ENCODE measurements around the gene TYW1. TPM values are rescaled to one million over a fixed set of nuclear protein-coding genes. Genes with fewer than 3 reads are reported as not detected.
"Not testable (repeated sequence)": the region's sequence is repeated elsewhere in the genome, so short reads cannot be mapped to it uniquely, and the experiment has no call there.

TYW1 gene
- polyA plus RNA-seq, 2 donors = 3.6 to 6.0 TPM

DNA sequence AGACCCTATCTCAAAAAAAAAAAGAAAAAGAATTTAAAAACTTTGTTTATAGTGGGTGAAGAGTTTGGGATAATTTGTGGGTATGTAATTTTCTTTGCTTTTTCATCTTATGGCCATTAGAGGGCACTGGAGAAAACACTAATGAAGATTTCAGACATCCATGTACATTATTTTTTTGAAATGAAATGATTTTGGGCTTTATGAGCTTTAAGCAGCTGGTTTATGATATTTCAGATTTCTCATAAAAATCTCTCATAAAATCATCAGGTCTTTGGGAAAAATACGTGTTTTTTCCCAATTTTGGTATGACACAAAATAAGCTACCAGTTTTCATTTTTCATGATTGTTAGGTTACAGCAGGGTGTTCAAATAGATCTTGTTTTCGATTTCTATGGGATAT is 44.2 kb downstream of the TYW1 start:
- not testable (repeated sequence) for H3K9me3 ChIP-seq (ENCODE audit: control insufficient read depth in 2 of 2, insufficient read depth in 1 of 2, low read depth in 1 of 2, low read length in 1 of 2); H3K36me3 ChIP-seq (ENCODE audit: control insufficient read depth in 2 of 2, insufficient read depth in 2 of 2, low read length in 1 of 2); H3K4me1 ChIP-seq (ENCODE audit: control insufficient read depth in 2 of 2, insufficient read depth in 2 of 2, low read length in 1 of 2); H3K4me3 ChIP-seq (ENCODE audit: low read depth in 1 of 2, low read length in 2 of 2); H3K27me3 ChIP-seq (ENCODE audit: control insufficient read depth in 1 of 2, insufficient read depth in 2 of 2, low read length in 2 of 2); H3K27ac ChIP-seq (ENCODE audit: low read depth in 2 of 2, low read length in 1 of 2)
- 49 to 52% methylated on average over 2 of the region's 2 CpGs for WGBS, 2 donors

DNA sequence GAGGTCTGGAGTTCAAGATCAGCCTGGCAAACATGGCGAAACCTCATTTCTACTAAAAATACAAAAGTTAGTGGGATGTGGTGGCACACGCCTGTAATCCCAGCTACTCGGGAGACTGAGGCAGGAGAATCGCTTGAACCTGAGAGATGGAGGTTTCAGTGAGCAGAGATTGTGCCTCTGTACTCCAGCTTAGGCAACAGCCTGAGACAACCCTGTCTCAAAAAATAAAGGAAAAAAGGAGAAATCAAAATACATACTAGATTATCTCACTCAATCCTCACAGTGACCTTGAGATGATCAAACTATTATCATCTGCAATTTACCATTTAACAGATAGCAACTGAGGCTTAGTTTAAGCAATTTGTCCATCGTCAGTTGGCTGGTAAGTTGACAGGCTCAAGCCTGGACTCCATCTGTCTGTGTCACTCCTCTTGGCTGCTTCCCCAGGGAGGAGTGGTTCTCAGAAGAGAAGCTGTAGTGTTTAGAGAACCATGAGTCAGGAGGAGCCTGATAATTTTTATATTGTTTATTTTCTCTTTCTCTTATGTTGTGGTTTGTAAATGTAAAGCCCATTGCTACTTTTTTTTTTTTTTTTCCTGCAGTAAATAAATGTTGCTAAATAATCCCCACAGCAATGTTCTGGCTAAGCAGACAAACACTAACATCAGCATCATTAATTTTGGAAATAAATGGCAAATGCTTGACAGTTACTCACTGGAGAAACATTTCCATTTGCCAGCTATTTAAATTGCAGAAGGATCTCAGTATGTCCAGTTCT is 46.3 kb downstream of the TYW1 start:
- peak overlapping the region in 1 of 2 donors; percentile 42 for H3K27ac ChIP-seq (ENCODE audit: low read depth in 2 of 2, low read length in 1 of 2)
- not testable (repeated sequence) for H3K36me3 ChIP-seq (ENCODE audit: control insufficient read depth in 2 of 2, insufficient read depth in 2 of 2, low read length in 1 of 2); H3K9me3 ChIP-seq (ENCODE audit: control insufficient read depth in 2 of 2, insufficient read depth in 1 of 2, low read depth in 1 of 2, low read length in 1 of 2); H3K4me1 ChIP-seq (ENCODE audit: control insufficient read depth in 2 of 2, insufficient read depth in 2 of 2, low read length in 1 of 2); H3K27me3 ChIP-seq (ENCODE audit: control insufficient read depth in 1 of 2, insufficient read depth in 2 of 2, low read length in 2 of 2); H3K4me3 ChIP-seq (ENCODE audit: low read depth in 1 of 2, low read length in 2 of 2)
- WGBS, 2 donors = 63 to 67% methylated on average over 5 of the region's 5 CpGs

DNA sequence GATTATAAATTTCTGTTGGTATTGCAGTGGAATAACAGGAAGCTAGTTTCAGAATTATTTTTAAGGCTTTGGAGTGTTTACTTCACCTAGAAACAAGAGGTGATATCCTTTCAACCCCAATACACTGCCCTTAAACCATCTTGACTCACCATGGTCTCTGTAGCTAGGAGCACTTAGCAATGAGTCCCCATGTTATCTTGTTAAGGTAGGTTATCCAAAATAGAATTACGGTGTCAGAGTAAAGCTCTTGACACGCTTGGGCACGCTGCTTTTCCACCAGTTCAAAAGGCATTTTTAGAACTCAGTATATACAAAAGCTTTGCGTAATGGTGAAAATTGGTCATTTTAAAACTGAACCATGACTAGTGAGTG is 46.9 kb downstream of the TYW1 start:
- WGBS, 2 donors = 39 to 71% methylated on average over 4 of the region's 4 CpGs
- not testable (repeated sequence) for H3K27ac ChIP-seq (ENCODE audit: low read depth in 2 of 2, low read length in 1 of 2)

DNA sequence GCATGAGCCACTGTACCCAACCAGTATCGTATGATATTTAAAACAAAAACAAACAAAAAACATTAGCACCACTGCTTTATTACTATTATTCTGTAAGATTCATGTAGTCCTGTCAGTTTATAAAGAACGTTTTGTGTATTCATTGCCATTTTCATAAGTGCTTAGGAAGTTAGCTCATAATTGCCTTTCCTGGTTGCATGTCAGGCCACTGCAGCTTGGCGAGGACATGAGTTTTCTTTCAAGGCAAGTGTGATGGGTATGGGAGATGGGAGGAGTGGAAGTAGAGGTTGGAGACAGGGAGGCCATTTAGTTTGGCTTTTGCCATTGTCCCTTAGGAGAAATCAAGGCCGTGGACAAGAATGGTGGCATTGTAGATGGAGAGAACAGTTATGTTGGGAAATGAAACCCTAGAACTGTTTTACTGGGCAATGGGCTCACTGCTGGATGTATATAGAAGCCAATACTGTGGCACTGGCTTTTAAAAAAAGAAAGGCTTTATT is 48.9 kb downstream of the TYW1 start:
- Histone ChIP-seq H3K4me3 (ENCODE audit: low read depth in 1 of 2, low read length in 2 of 2) (no peak overlapping the region), H3K27me3 (ENCODE audit: control insufficient read depth in 1 of 2, insufficient read depth in 2 of 2, low read length in 2 of 2) (no peaks in the 10 kb centered on the region), H3K36me3 (ENCODE audit: control insufficient read depth in 2 of 2, insufficient read depth in 2 of 2, low read length in 1 of 2) (no peaks in the 10 kb centered on the region), H3K27ac (ENCODE audit: low read depth in 2 of 2, low read length in 1 of 2) (no peak overlapping the region), H3K4me1 (ENCODE audit: control insufficient read depth in 2 of 2, insufficient read depth in 2 of 2, low read length in 1 of 2) (no peaks in the 10 kb centered on the region), H3K9me3 (ENCODE audit: control insufficient read depth in 2 of 2, insufficient read depth in 1 of 2, low read depth in 1 of 2, low read length in 1 of 2) (no peaks in the 10 kb centered on the region)
- WGBS, 2 donors = 84 to 85% methylated on average over 4 of the region's 4 CpGs

More for the DNA sequence above, 46.9 kb downstream of the TYW1 start:
- not testable (repeated sequence) for H3K4me3 ChIP-seq (ENCODE audit: low read depth in 1 of 2, low read length in 2 of 2); H3K27me3 ChIP-seq (ENCODE audit: control insufficient read depth in 1 of 2, insufficient read depth in 2 of 2, low read length in 2 of 2); H3K36me3 ChIP-seq (ENCODE audit: control insufficient read depth in 2 of 2, insufficient read depth in 2 of 2, low read length in 1 of 2); H3K4me1 ChIP-seq (ENCODE audit: control insufficient read depth in 2 of 2, insufficient read depth in 2 of 2, low read length in 1 of 2); H3K9me3 ChIP-seq (ENCODE audit: control insufficient read depth in 2 of 2, insufficient read depth in 1 of 2, low read depth in 1 of 2, low read length in 1 of 2)

DNA sequence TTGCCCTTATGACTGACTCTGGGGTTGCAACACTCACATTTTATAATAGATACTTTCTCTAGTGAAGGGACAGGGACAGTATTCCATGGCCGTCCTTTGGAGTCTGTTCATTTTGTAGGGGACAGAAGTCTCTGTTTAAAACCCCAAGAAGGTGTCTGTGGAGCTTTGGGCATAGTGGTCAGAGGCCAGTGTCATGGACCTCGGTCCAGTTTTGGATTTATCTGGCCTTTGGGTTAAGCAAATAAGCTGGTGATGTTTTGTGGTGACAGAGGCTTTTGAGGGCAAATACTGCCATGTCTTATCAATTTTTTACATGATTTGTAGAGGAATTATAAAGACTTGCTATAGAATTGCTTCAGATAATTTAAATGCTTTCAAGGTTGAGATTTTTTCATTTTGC is 50.2 kb downstream of the TYW1 start:
- not testable (repeated sequence) for H3K4me1 ChIP-seq (ENCODE audit: control insufficient read depth in 2 of 2, insufficient read depth in 2 of 2, low read length in 1 of 2); H3K27ac ChIP-seq (ENCODE audit: low read depth in 2 of 2, low read length in 1 of 2); H3K36me3 ChIP-seq (ENCODE audit: control insufficient read depth in 2 of 2, insufficient read depth in 2 of 2, low read length in 1 of 2); H3K4me3 ChIP-seq (ENCODE audit: low read depth in 1 of 2, low read length in 2 of 2); H3K9me3 ChIP-seq (ENCODE audit: control insufficient read depth in 2 of 2, insufficient read depth in 1 of 2, low read depth in 1 of 2, low read length in 1 of 2); H3K27me3 ChIP-seq (ENCODE audit: control insufficient read depth in 1 of 2, insufficient read depth in 2 of 2, low read length in 2 of 2)
- WGBS, 2 donors = 65 to 75% methylated on average over 2 of the region's 2 CpGs

DNA sequence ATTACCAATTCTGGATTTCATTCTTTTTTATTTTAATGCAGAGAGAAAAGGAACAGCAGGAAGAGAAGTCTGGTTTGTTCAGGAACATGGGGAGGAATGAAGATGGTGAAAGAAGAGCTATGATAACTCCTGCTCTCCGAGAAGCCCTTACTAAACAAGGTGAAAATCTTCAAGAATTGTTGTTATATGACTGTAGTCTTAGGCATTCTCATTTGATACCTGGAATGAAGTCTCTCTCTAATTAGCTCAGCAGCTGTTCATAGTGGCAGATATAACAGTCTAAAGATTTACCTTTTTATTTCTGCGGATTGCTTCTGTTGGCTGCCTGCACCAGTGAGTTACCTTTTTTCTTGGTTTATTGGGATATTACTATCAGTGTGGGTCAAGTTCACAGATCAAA is 53.3 kb downstream of the TYW1 start:
- WGBS, 2 donors = 95 to 100% methylated on average over 2 of the region's 2 CpGs
- not testable (repeated sequence) for H3K4me1 ChIP-seq (ENCODE audit: control insufficient read depth in 2 of 2, insufficient read depth in 2 of 2, low read length in 1 of 2); H3K27me3 ChIP-seq (ENCODE audit: control insufficient read depth in 1 of 2, insufficient read depth in 2 of 2, low read length in 2 of 2); H3K4me3 ChIP-seq (ENCODE audit: low read depth in 1 of 2, low read length in 2 of 2); H3K27ac ChIP-seq (ENCODE audit: low read depth in 2 of 2, low read length in 1 of 2); H3K36me3 ChIP-seq (ENCODE audit: control insufficient read depth in 2 of 2, insufficient read depth in 2 of 2, low read length in 1 of 2); H3K9me3 ChIP-seq (ENCODE audit: control insufficient read depth in 2 of 2, insufficient read depth in 1 of 2, low read depth in 1 of 2, low read length in 1 of 2)

DNA sequence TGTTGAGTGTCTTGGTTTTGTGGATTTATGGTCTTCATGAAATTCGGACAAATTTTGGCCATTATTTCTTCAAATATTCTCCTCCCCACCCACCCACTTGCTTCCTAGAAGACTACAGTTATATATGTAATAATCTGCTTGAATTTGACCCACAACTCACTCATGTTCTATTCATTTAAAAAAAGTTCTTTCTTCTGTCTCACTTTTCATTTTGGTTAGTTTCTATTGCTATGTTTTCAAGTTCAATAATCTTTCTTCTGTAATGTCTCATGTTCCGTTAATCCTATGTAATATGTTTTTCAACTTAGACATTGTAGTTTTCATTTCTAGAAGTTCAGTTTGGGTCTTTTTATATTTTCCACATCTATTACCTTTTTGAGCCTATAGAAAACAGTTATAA is 55.5 kb downstream of the TYW1 start:
- not testable (repeated sequence) for H3K4me1 ChIP-seq (ENCODE audit: control insufficient read depth in 2 of 2, insufficient read depth in 2 of 2, low read length in 1 of 2); H3K4me3 ChIP-seq (ENCODE audit: low read depth in 1 of 2, low read length in 2 of 2); H3K36me3 ChIP-seq (ENCODE audit: control insufficient read depth in 2 of 2, insufficient read depth in 2 of 2, low read length in 1 of 2); H3K27ac ChIP-seq (ENCODE audit: low read depth in 2 of 2, low read length in 1 of 2); H3K9me3 ChIP-seq (ENCODE audit: control insufficient read depth in 2 of 2, insufficient read depth in 1 of 2, low read depth in 1 of 2, low read length in 1 of 2); H3K27me3 ChIP-seq (ENCODE audit: control insufficient read depth in 1 of 2, insufficient read depth in 2 of 2, low read length in 2 of 2)
- WGBS, 2 donors = 87 to 95% methylated on average over 2 of the region's 2 CpGs

DNA sequence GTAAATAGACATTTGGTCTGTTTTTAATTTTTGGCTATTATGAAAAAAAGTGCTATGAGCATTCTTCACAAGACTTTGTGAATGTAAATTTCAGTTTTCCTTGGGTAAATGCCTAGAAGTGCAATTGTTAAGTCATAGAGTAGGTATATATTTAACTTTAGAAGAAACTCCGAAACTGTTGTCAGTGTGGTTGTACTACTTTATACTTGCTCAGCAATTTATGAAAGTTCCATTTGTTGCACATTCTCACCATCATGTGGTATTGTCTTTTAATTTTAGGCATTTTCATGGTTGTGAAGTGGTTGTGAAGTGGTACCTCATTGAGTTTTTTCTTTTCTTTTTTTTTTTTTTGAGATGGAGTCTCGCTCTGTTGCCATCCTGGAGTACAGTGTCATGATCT is 60.0 kb downstream of the TYW1 start:
- H3K4me3 ChIP-seq (ENCODE audit: low read depth in 1 of 2, low read length in 2 of 2) = no peak overlapping the region
- no peak overlapping the region for H3K27ac ChIP-seq (ENCODE audit: low read depth in 2 of 2, low read length in 1 of 2)
- 95 to 100% methylated on average over 2 of the region's 2 CpGs for WGBS, 2 donors
- no peaks in the 10 kb centered on the region for H3K9me3 ChIP-seq (ENCODE audit: control insufficient read depth in 2 of 2, insufficient read depth in 1 of 2, low read depth in 1 of 2, low read length in 1 of 2)
- no peaks in the 10 kb centered on the region for H3K27me3 ChIP-seq (ENCODE audit: control insufficient read depth in 1 of 2, insufficient read depth in 2 of 2, low read length in 2 of 2)
- H3K36me3 ChIP-seq (ENCODE audit: control insufficient read depth in 2 of 2, insufficient read depth in 2 of 2, low read length in 1 of 2) = no peaks in the 10 kb centered on the region
- H3K4me1 ChIP-seq (ENCODE audit: control insufficient read depth in 2 of 2, insufficient read depth in 2 of 2, low read length in 1 of 2) = no peaks in the 10 kb centered on the region

DNA sequence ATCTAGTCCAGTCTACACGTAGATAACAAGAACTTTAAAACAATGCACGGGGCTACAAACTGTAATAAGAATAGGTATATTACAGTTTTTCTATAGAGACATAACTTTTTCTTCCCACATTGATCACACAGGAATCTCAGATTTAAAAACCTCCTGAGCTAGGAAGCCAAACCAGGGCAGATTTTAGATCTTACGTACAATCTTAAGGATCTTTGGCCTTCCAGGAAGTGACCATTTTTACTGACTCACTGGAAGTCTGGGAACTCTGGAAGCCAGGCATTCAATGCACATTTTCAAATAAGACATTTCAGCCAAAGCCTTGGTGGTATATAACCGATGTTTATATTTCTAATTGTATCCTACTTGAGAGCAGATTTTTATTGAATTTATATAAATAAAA is 64.7 kb downstream of the TYW1 start:
- H3K9me3 ChIP-seq (ENCODE audit: control insufficient read depth in 2 of 2, insufficient read depth in 1 of 2, low read depth in 1 of 2, low read length in 1 of 2); H3K36me3 ChIP-seq (ENCODE audit: control insufficient read depth in 2 of 2, insufficient read depth in 2 of 2, low read length in 1 of 2): not testable (repeated sequence)

DNA sequence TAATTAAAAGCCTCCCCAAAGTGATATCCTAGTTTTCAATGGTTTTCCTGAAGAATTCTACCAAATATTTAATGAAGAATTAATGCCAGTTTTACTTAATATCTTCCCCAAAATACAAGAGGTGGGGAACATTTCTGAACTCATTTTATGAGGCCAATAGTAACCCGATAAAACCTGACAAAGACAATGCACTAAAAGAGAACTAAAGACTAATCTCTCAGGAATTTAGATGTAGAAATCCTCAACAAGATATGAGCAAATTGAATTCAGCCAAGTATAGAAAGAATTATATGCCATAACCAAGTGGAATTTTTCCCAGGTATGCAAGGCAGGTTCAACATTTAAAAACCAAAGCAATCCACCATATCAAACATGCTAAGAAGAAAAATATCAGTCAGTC is 66.2 kb downstream of the TYW1 start:
- not testable (repeated sequence) for H3K9me3 ChIP-seq (ENCODE audit: control insufficient read depth in 2 of 2, insufficient read depth in 1 of 2, low read depth in 1 of 2, low read length in 1 of 2); H3K27ac ChIP-seq (ENCODE audit: low read depth in 2 of 2, low read length in 1 of 2); H3K27me3 ChIP-seq (ENCODE audit: control insufficient read depth in 1 of 2, insufficient read depth in 2 of 2, low read length in 2 of 2); H3K4me3 ChIP-seq (ENCODE audit: low read depth in 1 of 2, low read length in 2 of 2); H3K36me3 ChIP-seq (ENCODE audit: control insufficient read depth in 2 of 2, insufficient read depth in 2 of 2, low read length in 1 of 2); H3K4me1 ChIP-seq (ENCODE audit: control insufficient read depth in 2 of 2, insufficient read depth in 2 of 2, low read length in 1 of 2)
- 78 to 93% methylated on average over 1 of the region's 1 CpG for WGBS, 2 donors

More for the DNA sequence above, 64.7 kb downstream of the TYW1 start:
- H3K27me3 ChIP-seq (ENCODE audit: control insufficient read depth in 1 of 2, insufficient read depth in 2 of 2, low read length in 2 of 2); H3K4me1 ChIP-seq (ENCODE audit: control insufficient read depth in 2 of 2, insufficient read depth in 2 of 2, low read length in 1 of 2); H3K4me3 ChIP-seq (ENCODE audit: low read depth in 1 of 2, low read length in 2 of 2); H3K27ac ChIP-seq (ENCODE audit: low read depth in 2 of 2, low read length in 1 of 2): not testable (repeated sequence)
- WGBS, 2 donors = 97 to 98% methylated on average over 4 of the region's 4 CpGs
